Heart right ventricle (tissue), 16 donors: ENCODE measurements around the gene EFCAB6. TPM values are rescaled to one million over a fixed set of nuclear protein-coding genes. Genes with fewer than 3 reads are reported as not detected.

Experiments used
- ATAC-seq, 8 donors: fragments of 200-7000 bp; cut with Tn5 transposase; one replicate each; pipeline ENCODE4 v1.9.1; 2020; ENCODE audit warnings: mild to moderate bottlenecking in 8 of 8, moderate library complexity in 8 of 8, moderate number of reproducible peaks in 1 of 8
- DNase-seq, 2 donors: peaks; one replicate each; pipeline ENCODE4 v3.0.0-alpha.2; 2020
- H3K27ac ChIP-seq, 10 donors: fragments of 200-600 bp; sonication (generic) in 2 of 10; one replicate each; pipeline versions ENCODE4 v1.5.0 to v1.8.0; 2020 to 2022; ENCODE audit warnings: mild to moderate bottlenecking in 3 of 10
- H3K27me3 ChIP-seq, 7 donors: fragments of 200-600 bp; one replicate each; pipeline ENCODE4 v1.8.0; 2021 to 2022; ENCODE audit warnings: mild to moderate bottlenecking in 2 of 7
- H3K36me3 ChIP-seq, 9 donors: fragments of 200-600 bp; sonication (generic) in 1 of 9; one replicate each; pipeline versions ENCODE4 v1.5.0 to v1.8.0; 2020 to 2022; ENCODE audit warnings: mild to moderate bottlenecking in 2 of 9
- H3K4me1 ChIP-seq, 9 donors: fragments of 200-600 bp; sonication (generic) in 1 of 9; one replicate each; pipeline versions ENCODE4 v1.5.0 to v1.8.0; 2020 to 2022; ENCODE audit warnings: mild to moderate bottlenecking in 4 of 9
- H3K4me3 ChIP-seq, 10 donors: fragments of 200-600 bp; sonication (generic) in 2 of 10; one replicate each; pipeline versions ENCODE4 v1.5.0 to v1.8.0; 2020 to 2022; ENCODE audit warnings: mild to moderate bottlenecking in 7 of 10, moderate library complexity in 2 of 10
- H3K9me3 ChIP-seq, 11 donors: fragments of 200-600 bp in 10 of 11; sonication (generic) in 2 of 11; one replicate each; pipeline versions ENCODE4 v1.5.0 to v1.8.0; 2013 to 2022; ENCODE audit warnings: mild to moderate bottlenecking in 2 of 11, control low read depth in 1 of 11, moderate library complexity in 1 of 11
- CTCF ChIP-seq, 9 donors: fragments of 200-600 bp; sonication (generic) in 2 of 9; IDR thresholded peaks; one replicate each; pipeline versions ENCODE4 v1.5.0 to v1.8.0; 2021 to 2022; ENCODE audit warnings: antibody characterized with exemption in 9 of 9, mild to moderate bottlenecking in 5 of 9, moderate library complexity in 1 of 9
- WGBS, 2 donors: extraction: QIAGEN DNeasy Blood & Tissue Kit; methylation state at CpG; one replicate each; pipeline ENCODE4 v1.1.7; 2013; ENCODE audit warnings: inconsistent platforms in 1 of 2; 5-methylcytosine and 5-hydroxymethylcytosine counted together
- intact Hi-C, 10 donors: fragments of 100-400 bp; cut with DNase I; formaldehyde crosslinking; loops; one replicate each; pipeline versions ENCODE4 v1.11.1 to v1.14.2; 2022
- polyA plus RNA-seq, 2 donors: library from polyadenylated mRNA; stranded (reverse); fragments of 200-250 nt; gene quantifications; one replicate each; pipeline ENCODE4 v1.2.3, GENCODE V29; 2013
- total RNA-seq, 10 donors: library from RNA; stranded (reverse); fragmentation: NEBNext Ultra II Directional in 3 of 10; extraction: Animal tissue kit (Norgen Biotek cat#: 25700) in 3 of 10; gene quantifications; one replicate each; pipeline versions ENCODE4 v1.2.1 to v1.2.4, GENCODE V29; 2021 to 2023
- donor health status: Arrhythmogenic right ventricular cardiomyopathy.
- donor health status: ischemic (EF 13 %, LVEDD 7.1; RV severe dilation, severe dysfunction).
- donor health status: healthy with polysubstance abuse.
- donor health status: DM: no; HTN: yes; CAD: no.
- donor health status: DM: no; HTN: no; CAD: no.
- donor health status: ischemic (EF 25% LVEDD 6.9; RV normal size, moderate dysfunction).
- donor health status: ischemic (EF 25% LVEDD 5.7; RV mildly dilated, moderate dysfunction).
- donor health status: healthy.
- donor health status: DM: yes; HTN: yes; CAD: no.
- donor health status: Ischemic cardiomyopathy.
- donor health status: ischemic (EF 35%, LVEDD 5.7; RV mildly dilated, moderate dysfunction).
- donor health status: nonischemic (EF 11% LVEDD 7.7; RV severe dilation, severe dysfunction).
- donor health status: DM: yes; HTN: yes; CAD: no.
- donor health status: PGD.
- donor health status: ischemic (EF 29% LVEDD 5.4; RV normal size, mild dysfunction).
- donor health status: nonischemic (EF 23%, LVEDD 6.1; RV moderate dilation, normal function).

EFCAB6 gene
- total and polyA plus RNA-seq, 12 donors, result 0.25 to 4.3 (median 1.8) TPM

GRCh38 chr22:43838571-43839307, 26.6 kb upstream of the EFCAB6 start:
- H3K27ac ChIP-seq, result no peak overlapping the region
- H3K9me3 ChIP-seq, result no peaks in the 10 kb centered on the region
- no peaks in the 10 kb centered on the region for H3K36me3 ChIP-seq
- TF ChIP-seq CTCF (IDR thresholded peaks at IDR 0.05), result no peak
- no peak overlapping the region for H3K4me3 ChIP-seq
- intact Hi-C loops, result no loop called here
- peaks cover 0 to 2% (median 0%) of the 10 kb centered on the region in 9 donors for H3K4me1 ChIP-seq
- no peak for DNase-seq
- 91 to 93% methylated on average over 25 of the region's 25 CpGs for WGBS, 2 donors
- no peak for ATAC-seq
- peaks cover 0 to 3% (median 0%) of the 10 kb centered on the region in 7 donors for H3K27me3 ChIP-seq

DNA sequence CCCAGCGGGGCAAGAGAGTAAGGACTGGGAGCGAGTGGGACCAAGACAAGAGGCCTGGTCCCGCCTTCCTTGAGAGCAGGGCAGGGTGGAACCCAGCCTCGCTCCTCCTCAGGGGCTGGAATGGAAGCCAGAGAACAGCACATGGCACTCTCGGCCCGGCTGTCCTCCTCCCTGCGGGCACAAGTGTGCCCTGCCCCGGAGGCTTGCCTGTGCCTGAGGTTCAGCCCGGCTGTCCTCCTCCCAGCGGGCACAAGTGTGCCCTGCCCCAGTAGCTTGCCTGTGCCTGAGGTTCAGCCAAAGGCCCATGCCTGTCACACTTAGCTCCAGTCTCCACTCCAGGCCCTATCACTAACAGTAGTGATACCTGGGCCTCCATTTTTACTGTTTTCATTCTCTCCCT, 26.1 kb upstream of the EFCAB6 start:
- no peak overlapping the region for H3K4me3 ChIP-seq
- DNase-seq (no peak), ATAC-seq (no peak)
- H3K27ac ChIP-seq, result no peak overlapping the region
- H3K27me3 ChIP-seq, result peaks cover 0 to 6% (median 0%) of the 10 kb centered on the region in 7 donors
- 87 to 91% methylated on average over 10 of the region's 10 CpGs for whole genome bisulfite sequencing, 2 donors
- H3K4me1 ChIP-seq, result peaks cover 0 to 4% (median 0%) of the 10 kb centered on the region in 9 donors
- H3K36me3 ChIP-seq, result no peaks in the 10 kb centered on the region
- no peaks in the 10 kb centered on the region for H3K9me3 ChIP-seq
- intact Hi-C loops, result no loop called here
- no peak for TF ChIP-seq CTCF (IDR thresholded peaks at IDR 0.05)

DNA sequence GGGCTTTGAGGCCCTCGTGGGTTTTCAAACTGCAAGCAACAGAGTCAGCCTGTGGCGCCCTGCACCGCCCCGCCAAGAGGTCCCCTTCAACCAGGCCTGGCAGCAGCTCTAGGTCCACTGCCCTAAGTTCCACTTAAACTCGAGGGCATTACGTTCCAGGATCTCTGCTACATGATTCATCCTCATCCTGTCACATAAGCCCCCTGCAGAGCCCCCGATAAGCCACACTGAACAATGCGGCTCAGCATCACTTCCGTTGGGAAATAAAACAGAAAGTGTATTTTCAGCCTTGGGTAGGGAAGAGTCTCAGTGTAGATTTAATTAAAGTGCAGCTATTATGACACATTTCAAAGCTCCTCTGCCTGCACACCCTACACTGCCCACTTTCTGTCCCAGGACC, 25.6 kb upstream of the EFCAB6 start:
- Histone ChIP-seq H3K4me1 (peaks cover 0 to 4% (median 0%) of the 10 kb centered on the region in 9 donors), H3K36me3 (no peaks in the 10 kb centered on the region), H3K27ac (no peak overlapping the region), H3K27me3 (peaks cover 0 to 7% (median 0%) of the 10 kb centered on the region in 7 donors), H3K4me3 (no peak overlapping the region), H3K9me3 (no peaks in the 10 kb centered on the region)
- intact Hi-C loops, result no loop called here
- ATAC-seq, result no peak
- no peak for TF ChIP-seq CTCF (IDR thresholded peaks at IDR 0.05)
- no peak for DNase-seq
- 70 to 73% methylated on average over 9 of the region's 9 CpGs for WGBS, 2 donors

- intact Hi-C loops, result no loop called here
- H3K36me3 ChIP-seq, result no peaks in the 10 kb centered on the region
- no peak for TF ChIP-seq CTCF (IDR thresholded peaks at IDR 0.05)
- 88% methylated on average over 13 of the region's 13 CpGs for WGBS, 2 donors
- H3K27ac ChIP-seq, result no peak overlapping the region
- no peak overlapping the region for H3K4me3 ChIP-seq
- peaks cover 0 to 7% (median 0%) of the 10 kb centered on the region in 9 donors for H3K4me1 ChIP-seq
- peaks cover 0 to 8% (median 0%) of the 10 kb centered on the region in 7 donors for H3K27me3 ChIP-seq
- ATAC-seq, result no peak
- H3K9me3 ChIP-seq, result no peaks in the 10 kb centered on the region
- no peak for DNase-seq
Observed at GRCh38 chr22:43835736-43836135, 23.6 kb upstream of the EFCAB6 start.
